Colonic mucosa (tissue), 4 donors: ENCODE measurements around the gene KRTAP9-6. TPM values are rescaled to one million over a fixed set of nuclear protein-coding genes. Genes with fewer than 3 reads are reported as not detected.

Experiments used
- DNase-seq: peaks from one replicate; pipeline ENCODE4 v3.0.0-alpha.2; 2020
- H3K27ac ChIP-seq: fragments of 200-600 bp; one replicate; pipeline ENCODE4 v1.8.0; 2021
- H3K27me3 ChIP-seq: fragments of 200-600 bp; one replicate; pipeline ENCODE4 v1.8.0; 2021
- H3K36me3 ChIP-seq: fragments of 200-600 bp; one replicate; pipeline ENCODE4 v1.8.0; 2021
- H3K4me1 ChIP-seq: fragments of 200-600 bp; one replicate; pipeline ENCODE4 v1.8.0; 2021; ENCODE audit warnings: mild to moderate bottlenecking
- H3K4me3 ChIP-seq: fragments of 200-600 bp; one replicate; pipeline ENCODE4 v1.8.0; 2021
- H3K9ac ChIP-seq, 2 donors: one replicate each; pipeline ENCODE4 v1.7.0; 2013; ENCODE audit warnings: control low read depth in 2 of 2, low read depth in 2 of 2, low read length in 2 of 2
- H3K9me3 ChIP-seq: fragments of 200-600 bp; one replicate; pipeline ENCODE4 v1.8.0; 2021
- intact Hi-C: fragments of 100-400 bp; cut with DNase I; formaldehyde crosslinking; loops from one replicate; pipeline ENCODE4 v1.14.1; 2022
- total RNA-seq, 2 donors: library from RNA; stranded (reverse); fragmentation: NEBNext Ultra II Directional in 1 of 2; extraction: Animal tissue kit (Norgen Biotek cat#: 25700) in 1 of 2; gene quantifications; one replicate each; pipeline ENCODE4 v1.2.1, GENCODE V29; 2021
- TF ChIP-seq, protein P1 (sequence below): fragments of 200-600 bp; IDR thresholded peaks from one replicate; pipeline ENCODE4 v1.8.0; 2022; ENCODE audit warnings: antibody characterized with exemption, mild to moderate bottlenecking
- donor health status: healthy.
- donor health status: DM: no; HTN: no; CAD: no.
- donor health status: DM: no; HTN: no; CAD: no.

KRTAP9-6 gene
- total RNA-seq, 2 donors from 2014 or later, result not detected

GRCh38 chr17:41301204-41301790, 36.1 kb downstream of the KRTAP9-6 start:
- Histone ChIP-seq H3K4me1 (no peaks in the 10 kb centered on the region), H3K9ac (no peak overlapping the region), H3K9me3 (no peaks in the 10 kb centered on the region), H3K4me3 (no peak overlapping the region), H3K36me3 (no peaks in the 10 kb centered on the region), H3K27ac (no peak overlapping the region), H3K27me3 (no peaks in the 10 kb centered on the region)
- intact Hi-C loops, result no loop called here
- TF ChIP-seq, protein P1, sequence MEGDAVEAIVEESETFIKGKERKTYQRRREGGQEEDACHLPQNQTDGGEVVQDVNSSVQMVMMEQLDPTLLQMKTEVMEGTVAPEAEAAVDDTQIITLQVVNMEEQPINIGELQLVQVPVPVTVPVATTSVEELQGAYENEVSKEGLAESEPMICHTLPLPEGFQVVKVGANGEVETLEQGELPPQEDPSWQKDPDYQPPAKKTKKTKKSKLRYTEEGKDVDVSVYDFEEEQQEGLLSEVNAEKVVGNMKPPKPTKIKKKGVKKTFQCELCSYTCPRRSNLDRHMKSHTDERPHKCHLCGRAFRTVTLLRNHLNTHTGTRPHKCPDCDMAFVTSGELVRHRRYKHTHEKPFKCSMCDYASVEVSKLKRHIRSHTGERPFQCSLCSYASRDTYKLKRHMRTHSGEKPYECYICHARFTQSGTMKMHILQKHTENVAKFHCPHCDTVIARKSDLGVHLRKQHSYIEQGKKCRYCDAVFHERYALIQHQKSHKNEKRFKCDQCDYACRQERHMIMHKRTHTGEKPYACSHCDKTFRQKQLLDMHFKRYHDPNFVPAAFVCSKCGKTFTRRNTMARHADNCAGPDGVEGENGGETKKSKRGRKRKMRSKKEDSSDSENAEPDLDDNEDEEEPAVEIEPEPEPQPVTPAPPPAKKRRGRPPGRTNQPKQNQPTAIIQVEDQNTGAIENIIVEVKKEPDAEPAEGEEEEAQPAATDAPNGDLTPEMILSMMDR, result no peak
- no peak for DNase-seq

GRCh38 chr17:41301916-41302901, 37.0 kb downstream of the KRTAP9-6 start, which contains the start of gene KRTAP29-1:
TSS of gene KRTAP29-1 (minus strand) at chr17:41302851. CDS start at chr17:41302851, 0 bp downstream.
- intact Hi-C loops, result no loop called here
- H3K27ac ChIP-seq, result no peak within 1 kb of the TSS
- no peaks in the 10 kb centered on the region for H3K9me3 ChIP-seq
- H3K9ac ChIP-seq, result no peak within 1 kb of the TSS
- no peak within 1 kb of the TSS for H3K4me3 ChIP-seq
- TF ChIP-seq, protein P1, result no peak
- H3K27me3 ChIP-seq, result no peaks in the 10 kb centered on the region
- H3K36me3 ChIP-seq, result no peaks in the 10 kb centered on the region
- H3K4me1 ChIP-seq, result no peaks in the 10 kb centered on the region
- DNase-seq, result no peak

DNA sequence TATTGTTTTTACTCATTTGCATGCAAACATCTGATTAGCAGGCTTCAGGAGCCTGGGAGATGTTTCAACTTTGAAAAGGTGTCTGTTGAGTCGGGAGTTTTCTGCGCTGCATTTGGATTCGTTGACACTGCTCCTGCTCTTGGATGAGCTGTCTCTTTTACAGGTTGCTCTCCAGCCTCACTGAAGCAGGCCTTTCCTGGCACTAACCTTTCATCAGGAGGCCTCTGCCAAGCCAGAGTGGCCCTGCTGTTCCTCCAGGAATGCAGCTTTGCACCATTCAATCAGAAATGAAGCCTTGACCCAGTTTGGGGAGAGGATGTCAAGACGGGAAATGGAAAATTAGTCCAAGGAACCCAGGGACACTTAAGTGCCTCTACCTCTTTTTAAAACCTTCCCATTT, 37.8 kb downstream of the KRTAP9-6 start:
- Histone ChIP-seq H3K36me3 (no peaks in the 10 kb centered on the region), H3K9ac (no peak overlapping the region), H3K4me3 (no peak overlapping the region), H3K9me3 (no peaks in the 10 kb centered on the region), H3K27me3 (no peaks in the 10 kb centered on the region), H3K27ac (no peak overlapping the region), H3K4me1 (no peaks in the 10 kb centered on the region)
- intact Hi-C loops, result no loop called here
- TF ChIP-seq, protein P1, result no peak
- no peak for DNase-seq

DNA sequence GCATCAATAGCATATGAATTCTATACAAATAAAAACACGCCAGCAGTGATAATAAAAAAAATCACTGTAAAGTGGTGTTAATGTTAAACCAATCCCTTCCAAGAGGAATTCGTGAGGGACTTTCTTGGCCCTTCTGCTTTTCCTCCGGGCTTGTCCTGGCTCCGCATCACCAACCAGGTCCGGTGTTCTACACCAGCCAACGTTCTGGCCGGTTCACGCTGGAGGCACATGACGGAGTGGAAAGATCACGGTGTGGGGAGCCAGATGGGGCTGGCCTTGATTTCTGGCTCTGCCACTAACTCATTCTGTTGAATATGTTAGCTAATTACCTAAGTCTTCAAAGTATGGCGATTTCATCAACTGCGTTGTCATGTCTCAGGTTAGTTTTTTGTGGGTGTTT, 38.9 kb downstream of the KRTAP9-6 start:
- H3K4me3 ChIP-seq, result no peak overlapping the region
- TF ChIP-seq, protein P1, result no peak
- no peak for DNase-seq
- H3K9me3 ChIP-seq, result no peaks in the 10 kb centered on the region
- no peaks in the 10 kb centered on the region for H3K27me3 ChIP-seq
- no peak overlapping the region for H3K9ac ChIP-seq
- intact Hi-C loops, result no loop called here
- no peaks in the 10 kb centered on the region for H3K4me1 ChIP-seq
- H3K27ac ChIP-seq, result no peak overlapping the region
- H3K36me3 ChIP-seq, result no peaks in the 10 kb centered on the region

DNA sequence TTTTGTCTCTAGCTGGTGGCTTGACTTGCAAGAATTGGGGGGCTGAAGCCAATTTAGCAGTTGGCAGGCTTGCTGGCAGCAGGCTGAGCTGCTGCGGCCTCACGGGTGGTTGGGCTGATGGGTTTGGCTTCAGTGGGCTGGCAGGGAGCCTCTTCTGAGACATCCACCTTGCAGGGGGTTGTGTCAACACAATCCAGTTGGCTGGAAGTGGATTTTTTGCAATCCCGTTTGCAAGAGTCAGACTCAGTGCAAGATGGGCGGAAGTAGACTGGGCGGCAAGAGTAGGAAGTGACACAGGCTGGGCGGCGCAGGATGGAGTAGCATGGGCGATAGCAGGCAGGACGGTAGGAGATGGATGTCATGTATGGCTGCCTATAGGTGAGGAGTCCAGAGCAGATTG, 42.5 kb downstream of the KRTAP9-6 start:
- intact Hi-C loops, result no loop called here
- Histone ChIP-seq H3K27ac (no peak overlapping the region), H3K9me3 (no peaks in the 10 kb centered on the region), H3K27me3 (no peaks in the 10 kb centered on the region), H3K9ac (no peak overlapping the region), H3K4me1 (no peaks in the 10 kb centered on the region), H3K36me3 (no peaks in the 10 kb centered on the region), H3K4me3 (no peak overlapping the region)
- DNase-seq, result no peak
- TF ChIP-seq, protein P1, result no peak
